IMR-90 (cell line): Measurements from ENCODE around the gene SCN8A.
A peak's percentile ranks its signal among the peaks of the same experiment; 100 is the strongest.

ENCODE experiments used
- CEBPB ChIP-seq: IDR thresholded peaks from 2 replicates; pipeline ENCODE4 v1.6.1; 2012; ENCODE audit warnings: low read depth, low read length, improper control_type of control experiment
- CHD1 ChIP-seq: IDR thresholded peaks from 2 replicates; pipeline ENCODE4 v1.6.1; 2012; ENCODE audit warnings: low read depth, low read length, improper control_type of control experiment
- CTCF ChIP-seq: conservative IDR thresholded peaks from 2 replicates; pipeline ENCODE4 v1.5.1; 2012; ENCODE audit warnings: mild to moderate bottlenecking, low read depth, low read length, improper control_type of control experiment
- FOS ChIP-seq: fragments of 150-350 bp; IDR thresholded peaks from 2 replicates; pipeline ENCODE4 v1.6.1; 2016; ENCODE audit warnings: low read depth, low read length
- MAFK ChIP-seq: IDR thresholded peaks from 2 replicates; pipeline ENCODE4 v1.6.1; 2012; ENCODE audit warnings: low read depth, low read length, improper control_type of control experiment
- MAZ ChIP-seq: IDR thresholded peaks from 2 replicates; pipeline ENCODE4 v1.6.1; 2012; ENCODE audit warnings: low read depth, mild to moderate bottlenecking, low read length, improper control_type of control experiment, moderate library complexity, borderline replicate concordance
- MXI1 ChIP-seq: IDR thresholded peaks from 2 replicates; pipeline ENCODE4 v1.6.1; 2012; ENCODE audit warnings: low read depth, mild to moderate bottlenecking, low read length, moderate library complexity, borderline replicate concordance
- POLR2A ChIP-seq: IDR thresholded peaks from 2 replicates; pipeline ENCODE4 v1.6.1; 2012; ENCODE audit warnings: mild to moderate bottlenecking, low read depth, low read length
- RAD21 ChIP-seq: IDR thresholded peaks from 2 replicates; pipeline ENCODE4 v1.6.1; 2012; ENCODE audit warnings: low read length, improper control_type of control experiment
- RCOR1 ChIP-seq: IDR thresholded peaks from 2 replicates; pipeline ENCODE4 v1.6.1; 2012; ENCODE audit warnings: mild to moderate bottlenecking, low read length, improper control_type of control experiment; ENCODE audit not compliant: insufficient replicate concordance
- RFX5 ChIP-seq: IDR thresholded peaks from 2 replicates; pipeline ENCODE4 v1.8.0; 2012; ENCODE audit warnings: low read depth, mild to moderate bottlenecking, low read length, moderate library complexity
- SMC3 ChIP-seq: fragments of 150-350 bp; IDR thresholded peaks from 2 replicates; pipeline ENCODE4 v1.6.1; 2016; ENCODE audit warnings: low read depth, mild to moderate bottlenecking, antibody characterized with exemption, low read length, moderate library complexity
- TF ChIP-seq, protein P1 (sequence below): fragments of 150-350 bp; IDR thresholded peaks from 2 replicates; pipeline ENCODE4 v1.6.1; 2016; ENCODE audit warnings: low read depth, mild to moderate bottlenecking, low read length, moderate library complexity, borderline replicate concordance
- TF ChIP-seq, protein P2 (sequence below): fragments of 150-350 bp; IDR thresholded peaks from 2 replicates; pipeline ENCODE4 v1.6.1; 2017; ENCODE audit warnings: mild to moderate bottlenecking, antibody characterized with exemption, low read length, low read depth

DNA sequence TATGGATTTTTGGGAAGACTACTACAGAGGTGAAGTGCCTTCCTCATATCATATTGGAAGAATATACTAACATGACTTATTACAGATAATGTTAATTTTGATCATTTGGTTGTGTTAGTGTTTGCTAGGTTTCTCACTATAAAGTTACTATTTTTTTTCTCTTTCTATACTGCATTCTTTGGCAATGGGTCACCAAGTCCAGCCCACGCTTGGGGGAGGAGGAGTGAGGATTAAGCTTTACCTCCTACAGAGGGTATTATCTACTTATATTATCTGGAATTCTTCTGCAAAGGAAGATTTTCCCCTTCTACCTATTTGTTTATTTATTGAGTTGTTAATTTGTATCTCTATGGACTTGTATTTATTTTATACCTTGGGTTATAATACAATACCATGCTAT is 31.5 kb downstream of the SCN8A start:
- no peak for TF ChIP-seq MXI1
- no peak for TF ChIP-seq CEBPB
- TF ChIP-seq CTCF = no peak
- no peak for TF ChIP-seq POLR2A
- no peak for TF ChIP-seq RAD21
- no peak for TF ChIP-seq RCOR1
- peak; percentile 51; the same call in 1 of the 2 replicates for TF ChIP-seq FOS
- no peak for TF ChIP-seq SMC3
- TF ChIP-seq, protein P1, sequence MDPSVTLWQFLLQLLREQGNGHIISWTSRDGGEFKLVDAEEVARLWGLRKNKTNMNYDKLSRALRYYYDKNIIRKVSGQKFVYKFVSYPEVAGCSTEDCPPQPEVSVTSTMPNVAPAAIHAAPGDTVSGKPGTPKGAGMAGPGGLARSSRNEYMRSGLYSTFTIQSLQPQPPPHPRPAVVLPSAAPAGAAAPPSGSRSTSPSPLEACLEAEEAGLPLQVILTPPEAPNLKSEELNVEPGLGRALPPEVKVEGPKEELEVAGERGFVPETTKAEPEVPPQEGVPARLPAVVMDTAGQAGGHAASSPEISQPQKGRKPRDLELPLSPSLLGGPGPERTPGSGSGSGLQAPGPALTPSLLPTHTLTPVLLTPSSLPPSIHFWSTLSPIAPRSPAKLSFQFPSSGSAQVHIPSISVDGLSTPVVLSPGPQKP = no peak
- no peak for TF ChIP-seq RFX5
- TF ChIP-seq, protein P2, sequence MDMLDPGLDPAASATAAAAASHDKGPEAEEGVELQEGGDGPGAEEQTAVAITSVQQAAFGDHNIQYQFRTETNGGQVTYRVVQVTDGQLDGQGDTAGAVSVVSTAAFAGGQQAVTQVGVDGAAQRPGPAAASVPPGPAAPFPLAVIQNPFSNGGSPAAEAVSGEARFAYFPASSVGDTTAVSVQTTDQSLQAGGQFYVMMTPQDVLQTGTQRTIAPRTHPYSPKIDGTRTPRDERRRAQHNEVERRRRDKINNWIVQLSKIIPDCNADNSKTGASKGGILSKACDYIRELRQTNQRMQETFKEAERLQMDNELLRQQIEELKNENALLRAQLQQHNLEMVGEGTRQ = no peak
- TF ChIP-seq MAZ = no peak
- TF ChIP-seq CHD1 = no peak
- no peak for TF ChIP-seq MAFK
